IMR-90 (cell line): ENCODE measurements around the gene COTL1. TPM values are rescaled to one million over a fixed set of nuclear protein-coding genes. Genes with fewer than 3 reads are reported as not detected.

Experiments
- ATAC-seq: fragments of 200-7000 bp; cut with Tn5 transposase; 2 replicates; pipeline ENCODE4 v1.9.1; 2020; ENCODE audit warnings: low read depth, mild to moderate bottlenecking, moderate library complexity
- BruUV-seq: library from RNA; stranded (reverse); fragments of 400-500 nt; replicated peaks from 2 replicates; lab custom pipeline; 2021; lab: Mats Ljungman, UMichigan
- CTCF ChIA-PET: fragments of 300-600 bp; formaldehyde crosslinking; extraction: SDS; loops from one replicate; lab custom pipeline; 2021; ENCODE audit warnings: antibody characterized with exemption; lab: Yijun Ruan, JAX
- POLR2A ChIA-PET: fragments of 300-600 bp; sonication (Branson Sonifier 250); formaldehyde crosslinking; loops from one replicate; lab custom pipeline; 2022; ENCODE audit warnings: antibody characterized with exemption; ENCODE audit not compliant: unreplicated experiment; lab: Charles Lee
- DNase-seq: peaks from one replicate; pipeline ENCODE4 v3.0.0; 2013
- H2AFZ ChIP-seq: replicated peaks from 2 replicates; pipeline ENCODE3; 2013; ENCODE audit warnings: low read length, mild to moderate bottlenecking; ENCODE audit not compliant: poor library complexity
- H2AK5ac ChIP-seq: 2 replicates; pipeline ENCODE4 v1.6.1; 2013; ENCODE audit warnings: low read depth, low read length, inconsistent platforms
- H2AK9ac ChIP-seq: replicated peaks from 2 replicates; pipeline ENCODE3; 2013; ENCODE audit warnings: mild to moderate bottlenecking, low read depth, low read length, moderate library complexity; ENCODE audit not compliant: poor library complexity
- H2BK120ac ChIP-seq: 2 replicates; pipeline ENCODE4 v1.6.1; 2013; ENCODE audit warnings: low read depth, low read length, inconsistent platforms
- H2BK15ac ChIP-seq: 3 replicates; pipeline ENCODE4 v1.6.1; 2013; ENCODE audit warnings: low read depth, low read length, inconsistent platforms
- H2BK20ac ChIP-seq: 2 replicates; pipeline ENCODE4 v1.6.1; 2013; ENCODE audit warnings: low read depth, mild to moderate bottlenecking, inconsistent platforms, low read length, moderate library complexity
- H2BK5ac ChIP-seq: 2 replicates; pipeline ENCODE4 v1.6.1; 2013; ENCODE audit warnings: mild to moderate bottlenecking, low read depth, low read length, inconsistent platforms; ENCODE audit not compliant: poor library complexity, severe bottlenecking
- H3K14ac ChIP-seq: replicated peaks from 2 replicates; pipeline ENCODE4 v1.6.1; 2013; ENCODE audit warnings: low read depth, low read length, inconsistent platforms
- H3K18ac ChIP-seq: 2 replicates; pipeline ENCODE4 v1.6.1; 2013; ENCODE audit warnings: low read depth, low read length, control low read depth
- H3K23ac ChIP-seq: 2 replicates; pipeline ENCODE4 v1.6.1; 2013; ENCODE audit warnings: low read depth, low read length, inconsistent platforms
- H3K27ac ChIP-seq: 2 replicates; pipeline ENCODE4 v1.5.1; 2013; ENCODE audit warnings: mild to moderate bottlenecking, control low read depth, low read length; ENCODE audit not compliant: insufficient read depth
- H3K27me3 ChIP-seq: 2 replicates; pipeline ENCODE4 v1.6.1; 2013; ENCODE audit warnings: low read length; ENCODE audit not compliant: control insufficient read depth, insufficient read depth
- H3K36me3 ChIP-seq: 2 replicates; pipeline ENCODE4 v1.6.1; 2013; ENCODE audit warnings: low read length, mixed read lengths; ENCODE audit not compliant: control insufficient read depth, insufficient read depth
- H3K4ac ChIP-seq: 2 replicates; pipeline ENCODE4 v1.6.1; 2013; ENCODE audit warnings: low read depth, low read length, inconsistent platforms
- H3K4me1 ChIP-seq: 2 replicates; pipeline ENCODE4 v1.6.1; 2013; ENCODE audit warnings: low read length, mixed read lengths; ENCODE audit not compliant: control insufficient read depth, insufficient read depth
- H3K4me2 ChIP-seq: 2 replicates; pipeline ENCODE4 v1.6.1; 2013; ENCODE audit warnings: low read depth, mild to moderate bottlenecking, control low read depth, low read length, moderate library complexity
- H3K4me3 ChIP-seq: 2 replicates; pipeline ENCODE4 v1.5.1; 2013; ENCODE audit warnings: low read depth, mild to moderate bottlenecking, control low read depth, low read length, moderate library complexity; ENCODE audit not compliant: insufficient read depth
- H3K56ac ChIP-seq: 2 replicates; pipeline ENCODE4 v1.6.1; 2013; ENCODE audit warnings: low read length, inconsistent platforms; ENCODE audit not compliant: insufficient read depth; ENCODE audit errors: extremely low read depth
- H3K79me1 ChIP-seq, 2 experiments: 2 replicates each; pipeline ENCODE4 v1.6.1; 2013; ENCODE audit warnings: low read length in 2 of 2, inconsistent platforms in 1 of 2, low read depth in 1 of 2
- H3K9ac ChIP-seq: 2 replicates; pipeline ENCODE4 v1.6.1; 2013; ENCODE audit warnings: low read depth, low read length, control low read depth
- H3K9me1 ChIP-seq: 2 replicates; pipeline ENCODE4 v1.6.1; 2013; ENCODE audit warnings: low read length, inconsistent platforms; ENCODE audit not compliant: insufficient read depth
- H3K9me3 ChIP-seq: 2 replicates; pipeline ENCODE4 v1.6.1; 2013; ENCODE audit warnings: low read length; ENCODE audit not compliant: control insufficient read depth, insufficient read depth
- H4K20me1 ChIP-seq: 2 replicates; pipeline ENCODE4 v1.6.1; 2013; ENCODE audit warnings: low read length, inconsistent platforms; ENCODE audit not compliant: insufficient read depth
- H4K5ac ChIP-seq: 2 replicates; pipeline ENCODE4 v1.6.1; 2013; ENCODE audit warnings: mild to moderate bottlenecking, low read depth, low read length, control low read depth
- H4K8ac ChIP-seq, 2 experiments: 2 replicates each; pipeline ENCODE4 v1.6.1; 2013; ENCODE audit warnings: low read depth in 2 of 2, low read length in 2 of 2, control low read depth in 1 of 2, inconsistent platforms in 1 of 2
- H4K91ac ChIP-seq: 2 replicates; pipeline ENCODE4 v1.6.1; 2013; ENCODE audit warnings: low read depth, low read length, inconsistent platforms; ENCODE audit not compliant: insufficient read depth
- BHLHE40 ChIP-seq: fragments of 150-350 bp; IDR thresholded peaks from 2 replicates; pipeline ENCODE4 v1.6.1; 2016; ENCODE audit warnings: mild to moderate bottlenecking, low read depth, low read length
- CEBPB ChIP-seq: IDR thresholded peaks from 2 replicates; pipeline ENCODE4 v1.6.1; 2012; ENCODE audit warnings: low read depth, low read length, improper control_type of control experiment
- CHD1 ChIP-seq: IDR thresholded peaks from 2 replicates; pipeline ENCODE4 v1.6.1; 2012; ENCODE audit warnings: low read depth, low read length, improper control_type of control experiment
- CTCF ChIP-seq: conservative IDR thresholded peaks from 2 replicates; pipeline ENCODE4 v1.5.1; 2012; ENCODE audit warnings: mild to moderate bottlenecking, low read depth, low read length, improper control_type of control experiment
- ELK1 ChIP-seq: fragments of 150-350 bp; IDR thresholded peaks from 2 replicates; pipeline ENCODE4 v1.6.1; 2016; ENCODE audit warnings: low read depth, mild to moderate bottlenecking, low read length, moderate library complexity, borderline replicate concordance
- FOS ChIP-seq: fragments of 150-350 bp; IDR thresholded peaks from 2 replicates; pipeline ENCODE4 v1.6.1; 2016; ENCODE audit warnings: low read depth, low read length
- MAFK ChIP-seq: IDR thresholded peaks from 2 replicates; pipeline ENCODE4 v1.6.1; 2012; ENCODE audit warnings: low read depth, low read length, improper control_type of control experiment
- MAZ ChIP-seq: IDR thresholded peaks from 2 replicates; pipeline ENCODE4 v1.6.1; 2012; ENCODE audit warnings: low read depth, mild to moderate bottlenecking, low read length, improper control_type of control experiment, moderate library complexity, borderline replicate concordance
- MXI1 ChIP-seq: IDR thresholded peaks from 2 replicates; pipeline ENCODE4 v1.6.1; 2012; ENCODE audit warnings: low read depth, mild to moderate bottlenecking, low read length, moderate library complexity, borderline replicate concordance
- NFE2L2 ChIP-seq: fragments of 150-350 bp; IDR thresholded peaks from 2 replicates; pipeline ENCODE4 v1.6.1; 2016; ENCODE audit warnings: low read depth, mild to moderate bottlenecking, low read length
- POLR2A ChIP-seq: IDR thresholded peaks from 2 replicates; pipeline ENCODE4 v1.6.1; 2012; ENCODE audit warnings: mild to moderate bottlenecking, low read depth, low read length
- RAD21 ChIP-seq: IDR thresholded peaks from 2 replicates; pipeline ENCODE4 v1.6.1; 2012; ENCODE audit warnings: low read length, improper control_type of control experiment
- RCOR1 ChIP-seq: IDR thresholded peaks from 2 replicates; pipeline ENCODE4 v1.6.1; 2012; ENCODE audit warnings: mild to moderate bottlenecking, low read length, improper control_type of control experiment; ENCODE audit not compliant: insufficient replicate concordance
- RFX5 ChIP-seq: IDR thresholded peaks from 2 replicates; pipeline ENCODE4 v1.8.0; 2012; ENCODE audit warnings: low read depth, mild to moderate bottlenecking, low read length, moderate library complexity
- SMC3 ChIP-seq: fragments of 150-350 bp; IDR thresholded peaks from 2 replicates; pipeline ENCODE4 v1.6.1; 2016; ENCODE audit warnings: low read depth, mild to moderate bottlenecking, antibody characterized with exemption, low read length, moderate library complexity
- USF2 ChIP-seq: fragments of 150-350 bp; IDR thresholded peaks from 2 replicates; pipeline ENCODE4 v1.6.1; 2017; ENCODE audit warnings: mild to moderate bottlenecking, antibody characterized with exemption, low read length, low read depth
- WGBS, 2 experiments: methylation state at CpG; one replicate each; pipeline versions ENCODE4 v1.1.5 to v1.1.7; 2013; ENCODE audit warnings: missing lambda C conversion rate in 2 of 2; ENCODE audit not compliant: insufficient read length in 1 of 2; ENCODE audit errors: extremely low coverage in 2 of 2; 5-methylcytosine and 5-hydroxymethylcytosine counted together
- dilution Hi-C: fragments of 300-500 bp; cut with HindIII; formaldehyde crosslinking; loops from one replicate; pipeline ENCODE4 v1.14.3; 2018; ENCODE audit warnings: low sequenced_read_pairs; ENCODE audit not compliant: unreplicated experiment
- in situ Hi-C: fragments of 300-500 bp; cut with MboI; formaldehyde crosslinking; loops from 3 replicates; pipeline ENCODE4 v1.14.3; 2019; ENCODE audit warnings: low sequenced_read_pairs, inconsistent platforms, mixed read lengths
- intact Hi-C: fragments of 100-400 bp; cut with micrococcal nuclease; formaldehyde crosslinking; loops from 2 replicates; pipeline ENCODE4 v1.10.0; 2022
- polyA plus RNA-seq, 3 experiments: library from polyadenylated mRNA; depleted of rRNA; stranded (reverse); fragments of >200 nt; gene quantifications; 2 replicates each; pipeline ENCODE4 v1.2.3, GENCODE V29; 2012; ENCODE audit warnings: low replicate concordance in 1 of 3
- total RNA-seq: library from RNA; depleted of rRNA; stranded (reverse); fragments of >200 nt; gene quantifications from 2 replicates; pipeline ENCODE4 v1.2.3, GENCODE V29; 2012

Gene COTL1
- total and polyA plus RNA-seq, 2 of the 4 experiments (the other 2 are of a cell fraction): 144 to 258 TPM

GRCh38 chr16:84550096-84550495, 67.8 kb downstream of the COTL1 start:
- Histone ChIP-seq H4K91ac (no peak overlapping the region), H2AK9ac (no peak overlapping the region), H2AFZ (no peak overlapping the region), H3K4me2 (no peak overlapping the region), H4K8ac (no peak overlapping the region), H3K36me3 (no peaks in the 10 kb centered on the region), H3K56ac (no peak overlapping the region), H3K9me1 (no peaks in the 10 kb centered on the region; the same call in 1 of the 2 replicates), H2AK5ac (no peak overlapping the region), H3K4me1 (no peaks in the 10 kb centered on the region), H2BK15ac (no peak overlapping the region), H3K4ac (no peak overlapping the region), H2BK120ac (no peak overlapping the region), H3K9me3 (no peaks in the 10 kb centered on the region), H3K4me3 (no peak overlapping the region), H3K9ac (no peak overlapping the region), H3K14ac (no peak overlapping the region), H3K23ac (no peak overlapping the region), H4K5ac (no peak overlapping the region), H3K18ac (no peak overlapping the region), H4K20me1 (no peaks in the 10 kb centered on the region), H3K27ac (no peak overlapping the region), H2BK20ac (no peak overlapping the region), H2BK5ac (no peak overlapping the region), H3K79me1 (no peaks in the 10 kb centered on the region), H3K27me3 (no peaks in the 10 kb centered on the region)
- WGBS, 2 experiments: no CpG with 5 or more reads among the region's 4 CpGs
- POLR2A ChIA-PET: no interaction called here
- CTCF ChIA-PET: no interaction called here
- BruUV-seq: no TSS peak
- no peak for DNase-seq
- ATAC-seq: no peak
- dilution Hi-C loops: no loop called here
- intact Hi-C loops: no loop called here
- TF ChIP-seq ELK1 (no peak), SMC3 (no peak), CHD1 (no peak), MXI1 (no peak), CTCF (no peak), CEBPB (no peak), RAD21 (no peak), RCOR1 (no peak), RFX5 (no peak), FOS (no peak), MAZ (no peak), NFE2L2 (no peak), POLR2A (no peak), BHLHE40 (no peak), MAFK (no peak), USF2 (no peak)
- in situ Hi-C loops: no loop called here
